Caco-2 (cell line): ENCODE data around the gene SYT1. TPM values are rescaled to one million over a fixed set of nuclear protein-coding genes. Genes with fewer than 3 reads are reported as not detected.

Experiments
- BruUV-seq: library from RNA; stranded (reverse); fragments of 400-500 nt; replicated peaks from 2 replicates; lab custom pipeline; 2021; lab: Mats Ljungman, UMichigan
- CTCF ChIA-PET: fragments of 300-600 bp; sonication (Branson Sonifier 250); formaldehyde crosslinking; loops from one replicate; lab custom pipeline; 2022; ENCODE audit warnings: antibody characterized with exemption; lab: Charles Lee
- POLR2A ChIA-PET: fragments of 300-600 bp; sonication (Branson Sonifier 250); formaldehyde crosslinking; loops from one replicate; lab custom pipeline; 2022; ENCODE audit warnings: antibody characterized with exemption; lab: Charles Lee
- DNase-seq, 2 experiments: peaks; one replicate each; pipeline versions ENCODE4 v3.0.0 to v3.0.0-alpha.2; 2020 to 2022
- H3K27me3 ChIP-seq: replicated peaks from 2 replicates; pipeline ENCODE4 v1.6.0; 2011; ENCODE audit warnings: low read length; ENCODE audit not compliant: control insufficient read depth, insufficient read depth
- H3K36me3 ChIP-seq: 2 replicates; pipeline ENCODE4 v1.5.1; 2011; ENCODE audit warnings: low read length; ENCODE audit not compliant: control insufficient read depth, insufficient read depth
- H3K4me1 ChIP-seq: fragments of 250-450 bp; sonication (Bioruptor Pico); 2 replicates; pipeline ENCODE4 v1.5.1; 2020; ENCODE audit warnings: mild to moderate bottlenecking
- H3K4me3 ChIP-seq: 2 replicates; pipeline ENCODE4 v1.5.1; 2011; ENCODE audit warnings: low read depth, mild to moderate bottlenecking, control low read depth, low read length
- H3K9me3 ChIP-seq: fragments of 250-450 bp; sonication (Bioruptor Pico); 2 replicates; pipeline ENCODE4 v1.5.1; 2020; ENCODE audit warnings: mild to moderate bottlenecking, moderate library complexity
- H3K27ac Mint-ChIP-seq: one replicate; pipeline ENCODE4 v1.8.0; 2022; ENCODE audit warnings: mixed read lengths; ENCODE audit not compliant: unreplicated experiment
- H3K27me3 Mint-ChIP-seq: one replicate; pipeline ENCODE4 v1.8.0; 2022; ENCODE audit warnings: mixed read lengths; ENCODE audit not compliant: insufficient read depth, unreplicated experiment
- H3K36me3 Mint-ChIP-seq: one replicate; pipeline ENCODE4 v1.8.0; 2022; ENCODE audit warnings: mild to moderate bottlenecking, mixed read lengths; ENCODE audit not compliant: insufficient read depth, unreplicated experiment
- H3K4me1 Mint-ChIP-seq: one replicate; pipeline ENCODE4 v1.8.0; 2022; ENCODE audit warnings: low read depth, mixed read lengths; ENCODE audit not compliant: unreplicated experiment
- H3K4me3 Mint-ChIP-seq: one replicate; pipeline ENCODE4 v1.8.0; 2022; ENCODE audit warnings: mild to moderate bottlenecking, moderate library complexity, mixed read lengths; ENCODE audit not compliant: unreplicated experiment
- H3K9me3 Mint-ChIP-seq: one replicate; pipeline ENCODE4 v1.8.0; 2022; ENCODE audit warnings: mixed read lengths; ENCODE audit not compliant: unreplicated experiment
- CTCF ChIP-seq, 2 experiments: fragments of 200-600 bp in 1 of 2; IDR thresholded peaks; 1 replicate in 1 of 2; 2 replicates in 1 of 2; pipeline versions ENCODE4 v1.5.1 to v1.8.0; 2011 to 2022; ENCODE audit warnings: antibody characterized with exemption in 1 of 2, control low read depth in 1 of 2, inconsistent platforms in 1 of 2, low read depth in 1 of 2, low read length in 1 of 2, mild to moderate bottlenecking in 1 of 2, moderate library complexity in 1 of 2; ENCODE audit not compliant: insufficient read depth in 1 of 2, severe bottlenecking in 1 of 2, unreplicated experiment in 1 of 2
- intact Hi-C: fragments of 100-400 bp; cut with micrococcal nuclease; formaldehyde crosslinking; loops from one replicate; pipeline ENCODE4 v1.10.0; 2022; ENCODE audit not compliant: unreplicated experiment
- total RNA-seq: library from RNA; stranded (reverse); gene quantifications from 2 replicates; pipeline ENCODE4 v1.2.3, GENCODE V29; 2022

The SYT1 gene
- total RNA-seq, 1 experiment from 2014 or later = 0.39 TPM

DNA sequence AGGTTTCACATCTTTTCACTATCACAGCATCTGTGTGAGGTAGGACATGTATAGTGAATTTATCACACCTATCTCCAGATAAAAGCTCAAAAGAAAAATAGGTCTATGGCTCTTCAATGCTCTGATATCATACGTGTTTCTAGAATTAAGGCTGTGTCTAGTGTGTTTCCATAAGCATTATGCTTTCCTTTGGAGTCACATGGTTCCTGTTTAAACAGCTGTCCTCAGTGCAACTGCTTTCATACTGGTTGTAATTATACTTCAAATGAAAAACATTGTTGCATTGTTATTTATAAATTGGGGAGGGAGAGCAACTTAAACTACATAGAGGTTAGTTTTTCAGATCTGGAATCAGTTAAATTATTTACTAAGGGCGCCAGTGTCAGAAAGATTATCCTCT, 151.6 kb downstream of the SYT1 start:
- no peak overlapping the region for H3K4me3 ChIP-seq
- ChIA-PET CTCF (no interaction called here), POLR2A (no interaction called here)
- H3K4me1 ChIP-seq = no peaks in the 10 kb centered on the region
- H3K36me3 Mint-ChIP-seq = no peaks in the 10 kb centered on the region
- H3K27me3 Mint-ChIP-seq = no peaks in the 10 kb centered on the region
- no peak overlapping the region for H3K27ac Mint-ChIP-seq
- no peak for TF ChIP-seq CTCF (IDR thresholded peaks at IDR 0.05; ENCODE audit: insufficient read depth in 1 of 2, low read depth in 1 of 2, low read length in 1 of 2, severe bottlenecking in 1 of 2, unreplicated experiment in 1 of 2)
- no peaks in the 10 kb centered on the region for H3K4me1 Mint-ChIP-seq
- no peaks in the 10 kb centered on the region for H3K9me3 ChIP-seq
- no peak for DNase-seq
- H3K27me3 ChIP-seq = no peaks in the 10 kb centered on the region
- no peak overlapping the region for H3K4me3 Mint-ChIP-seq
- H3K9me3 Mint-ChIP-seq = peaks cover 13% of the 10 kb centered on the region
- H3K36me3 ChIP-seq = no peaks in the 10 kb centered on the region
- BruUV-seq = no TSS peak
- intact Hi-C loops = no loop called here

DNA sequence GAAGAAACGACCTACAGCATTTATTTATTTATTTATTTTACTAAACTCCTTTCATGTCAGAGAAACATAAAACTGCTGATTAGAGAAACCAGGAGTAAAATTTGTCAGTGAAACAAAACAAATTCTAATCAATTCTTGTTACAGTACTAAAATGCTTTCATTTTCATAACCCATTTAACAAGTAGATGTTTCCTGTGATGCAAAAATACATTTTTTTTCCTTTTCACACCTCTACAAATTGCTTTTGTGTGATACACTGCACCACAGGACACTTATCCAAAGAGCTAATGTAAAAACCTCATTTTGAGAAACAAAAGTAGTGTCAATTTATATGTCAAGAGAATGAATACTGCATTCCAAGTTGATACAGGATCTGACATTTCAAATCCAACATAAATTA, 155.1 kb downstream of the SYT1 start:
- H3K27ac Mint-ChIP-seq = no peak overlapping the region
- H3K36me3 Mint-ChIP-seq = no peaks in the 10 kb centered on the region
- H3K4me3 Mint-ChIP-seq = no peak overlapping the region
- no peaks in the 10 kb centered on the region for H3K27me3 Mint-ChIP-seq
- Histone ChIP-seq H3K36me3 (no peaks in the 10 kb centered on the region), H3K4me1 (no peaks in the 10 kb centered on the region), H3K9me3 (no peaks in the 10 kb centered on the region), H3K4me3 (no peak overlapping the region), H3K27me3 (no peaks in the 10 kb centered on the region)
- BruUV-seq = no TSS peak
- no peak for DNase-seq
- H3K9me3 Mint-ChIP-seq = peaks cover 13% of the 10 kb centered on the region
- ChIA-PET POLR2A (no interaction called here), CTCF (no interaction called here)
- H3K4me1 Mint-ChIP-seq = no peaks in the 10 kb centered on the region
- intact Hi-C loops = no loop called here
- no peak for TF ChIP-seq CTCF (IDR thresholded peaks at IDR 0.05; ENCODE audit: insufficient read depth in 1 of 2, low read depth in 1 of 2, low read length in 1 of 2, severe bottlenecking in 1 of 2, unreplicated experiment in 1 of 2)

- CTCF ChIA-PET = no interaction called here
- H3K36me3 Mint-ChIP-seq = no peaks in the 10 kb centered on the region
- Histone ChIP-seq H3K4me3 (no peak overlapping the region), H3K9me3 (no peaks in the 10 kb centered on the region), H3K27me3 (no peaks in the 10 kb centered on the region), H3K4me1 (no peaks in the 10 kb centered on the region), H3K36me3 (no peaks in the 10 kb centered on the region)
- DNase-seq = no peak
- H3K27me3 Mint-ChIP-seq = no peaks in the 10 kb centered on the region
- no peak overlapping the region for H3K4me3 Mint-ChIP-seq
- TF ChIP-seq CTCF (IDR thresholded peaks at IDR 0.05; ENCODE audit: insufficient read depth in 1 of 2, low read depth in 1 of 2, low read length in 1 of 2, severe bottlenecking in 1 of 2, unreplicated experiment in 1 of 2) = no peak
- intact Hi-C loops = no loop called here
- H3K9me3 Mint-ChIP-seq = peaks cover 13% of the 10 kb centered on the region
- H3K4me1 Mint-ChIP-seq = no peaks in the 10 kb centered on the region
- no TSS peak for BruUV-seq
- H3K27ac Mint-ChIP-seq = no peak overlapping the region
- POLR2A ChIA-PET = no interaction called here
These were observed 155.5 kb downstream of the SYT1 start for GRCh38 chr12:79020106-79020505.
